AG04450 (cell line): Measurements from ENCODE around the gene CBFB. TPM values are rescaled to one million over a fixed set of nuclear protein-coding genes. Genes with fewer than 3 reads are reported as not detected.

Experiments
- CTCF ChIA-PET: fragments of 300-600, 350-600 bp; formaldehyde crosslinking; extraction: SDS; loops from one replicate; lab custom pipeline; 2022; ENCODE audit warnings: antibody characterized with exemption, inconsistent platforms; lab: Charles Lee
- POLR2A ChIA-PET: fragments of 350-600 bp; formaldehyde crosslinking; extraction: SDS; loops from one replicate; lab custom pipeline; 2021; ENCODE audit warnings: antibody characterized with exemption, inconsistent platforms; lab: Yijun Ruan, JAX
- DNase-seq: peaks from one replicate; pipeline ENCODE4 v3.0.0-alpha.2; 2011; ENCODE audit warnings: low read depth, low spot score
- H3K27ac ChIP-seq: one replicate; pipeline ENCODE4 v1.5.1; 2012; ENCODE audit warnings: low read depth, low read length, control low read depth
- H3K27me3 ChIP-seq: one replicate; pipeline ENCODE4 v1.6.0; 2012; ENCODE audit warnings: low read length; ENCODE audit not compliant: control insufficient read depth, insufficient read depth
- H3K4me3 ChIP-seq: 2 replicates; pipeline ENCODE4 v1.5.1; 2011; ENCODE audit warnings: mild to moderate bottlenecking, low read depth, low read length, control low read depth
- H3K9me3 ChIP-seq: 2 replicates; pipeline ENCODE4 v1.5.1; 2012; ENCODE audit warnings: low read length; ENCODE audit not compliant: control insufficient read depth, insufficient read depth
- polyA plus RNA-seq: library from polyadenylated mRNA; depleted of rRNA; stranded (reverse); fragments of >200 nt; gene quantifications from 2 replicates; pipeline ENCODE4 v1.2.3, GENCODE V29; 2011
- TF ChIP-seq, protein P1 (sequence below): IDR thresholded peaks from 2 replicates; pipeline ENCODE4 v1.5.1; 2011; ENCODE audit warnings: low read depth, low read length, control low read depth, inconsistent platforms

Gene CBFB
- polyA plus RNA-seq, 1 experiment, result 46.1 TPM

DNA sequence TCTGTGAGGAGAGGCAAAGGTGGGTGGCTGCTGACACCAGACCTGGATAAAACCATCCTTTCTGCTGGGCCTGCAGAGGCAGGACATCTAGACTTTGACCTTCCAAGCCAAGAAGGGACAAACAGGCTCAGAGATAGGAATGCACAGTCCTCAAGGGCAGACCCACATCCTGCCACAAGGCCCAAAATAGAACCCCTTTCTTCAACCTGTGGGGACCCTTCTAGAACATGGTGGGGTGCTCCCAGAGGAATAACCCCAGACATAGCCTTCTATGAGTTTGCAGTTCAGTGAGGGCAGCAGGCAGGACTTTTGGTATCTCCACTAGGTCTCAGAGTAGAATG lies 3.8 kb upstream of the CBFB start:
- POLR2A ChIA-PET, result no interaction called here
- no peaks in the 10 kb centered on the region for H3K27me3 ChIP-seq
- TF ChIP-seq, protein P1, sequence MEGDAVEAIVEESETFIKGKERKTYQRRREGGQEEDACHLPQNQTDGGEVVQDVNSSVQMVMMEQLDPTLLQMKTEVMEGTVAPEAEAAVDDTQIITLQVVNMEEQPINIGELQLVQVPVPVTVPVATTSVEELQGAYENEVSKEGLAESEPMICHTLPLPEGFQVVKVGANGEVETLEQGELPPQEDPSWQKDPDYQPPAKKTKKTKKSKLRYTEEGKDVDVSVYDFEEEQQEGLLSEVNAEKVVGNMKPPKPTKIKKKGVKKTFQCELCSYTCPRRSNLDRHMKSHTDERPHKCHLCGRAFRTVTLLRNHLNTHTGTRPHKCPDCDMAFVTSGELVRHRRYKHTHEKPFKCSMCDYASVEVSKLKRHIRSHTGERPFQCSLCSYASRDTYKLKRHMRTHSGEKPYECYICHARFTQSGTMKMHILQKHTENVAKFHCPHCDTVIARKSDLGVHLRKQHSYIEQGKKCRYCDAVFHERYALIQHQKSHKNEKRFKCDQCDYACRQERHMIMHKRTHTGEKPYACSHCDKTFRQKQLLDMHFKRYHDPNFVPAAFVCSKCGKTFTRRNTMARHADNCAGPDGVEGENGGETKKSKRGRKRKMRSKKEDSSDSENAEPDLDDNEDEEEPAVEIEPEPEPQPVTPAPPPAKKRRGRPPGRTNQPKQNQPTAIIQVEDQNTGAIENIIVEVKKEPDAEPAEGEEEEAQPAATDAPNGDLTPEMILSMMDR, result no peak
- no peak overlapping the region for H3K27ac ChIP-seq
- H3K4me3 ChIP-seq, result no peak overlapping the region
- CTCF ChIA-PET, result interaction anchor here (1.6 kb wide), 1 partner anchor 8 kb away, joined by 4 read pairs; no protein-coding TSS in a partner anchor
- no peak for DNase-seq
- no peaks in the 10 kb centered on the region for H3K9me3 ChIP-seq

DNA sequence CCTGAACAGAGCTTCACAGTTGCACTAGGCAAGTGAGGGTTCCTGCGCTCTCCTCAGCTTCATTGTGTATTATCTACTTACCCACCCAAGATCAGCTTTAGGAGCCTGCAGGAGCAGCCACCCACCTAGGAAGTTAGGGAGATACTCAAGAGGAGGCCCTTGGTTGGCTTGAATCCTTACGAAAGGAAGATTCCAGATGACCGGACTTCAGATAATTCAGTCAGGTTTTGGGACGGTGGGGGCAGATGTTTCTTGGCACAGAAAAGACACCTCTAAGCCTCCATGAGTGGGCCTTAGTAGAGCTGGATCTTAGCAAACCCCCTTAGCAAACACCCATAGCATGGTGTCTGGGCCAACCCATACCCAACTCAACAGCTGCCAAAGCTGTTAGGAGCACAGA lies 2.4 kb upstream of the CBFB start:
- H3K9me3 ChIP-seq, result no peaks in the 10 kb centered on the region
- CTCF ChIA-PET, result interaction anchor here (1.0 to 2.5 kb wide), 3 partner anchors 9 to 125 kb away, joined by 3 to 13 read pairs (median 4); partner anchors contain the start of gene B3GNT9
- H3K27me3 ChIP-seq, result no peaks in the 10 kb centered on the region
- no peak overlapping the region for H3K4me3 ChIP-seq
- DNase-seq, result no peak
- no peak overlapping the region for H3K27ac ChIP-seq
- POLR2A ChIA-PET, result interaction anchor here (1.3 kb wide), 1 partner anchor 12 kb away, joined by 3 read pairs; no protein-coding TSS in a partner anchor
- TF ChIP-seq, protein P1, result no peak

DNA sequence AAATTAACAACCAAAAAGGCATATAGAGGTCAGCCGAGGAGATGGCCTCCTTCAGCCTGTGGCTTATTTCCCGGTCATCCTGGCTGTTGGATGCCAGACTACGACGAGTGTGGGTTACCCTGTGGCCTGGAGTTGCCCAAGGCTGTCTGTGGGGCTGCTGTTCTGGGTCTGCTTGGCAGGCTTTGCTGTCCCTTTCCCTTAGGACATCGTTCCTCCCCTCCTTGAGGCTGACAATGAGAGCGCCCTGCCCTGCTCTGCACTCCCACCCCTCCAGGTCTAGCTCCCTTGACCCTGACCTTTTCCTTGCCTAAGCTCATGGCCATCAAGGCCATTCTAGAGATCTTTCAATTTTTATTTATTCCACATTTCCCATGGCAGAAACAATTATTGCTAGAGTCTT lies 1.9 kb upstream of the CBFB start:
- H3K4me3 ChIP-seq, result no peak overlapping the region
- TF ChIP-seq, protein P1, result no peak
- no peaks in the 10 kb centered on the region for H3K27me3 ChIP-seq
- H3K27ac ChIP-seq, result no peak overlapping the region
- no peaks in the 10 kb centered on the region for H3K9me3 ChIP-seq
- DNase-seq, result no peak
- ChIA-PET CTCF (interaction anchor here (1.0 to 2.5 kb wide), 2 partner anchors 9 to 124 kb away, joined by 3 to 13 read pairs; partner anchors contain the start of gene B3GNT9), POLR2A (interaction anchor here (0.6 to 1.3 kb wide), 2 partner anchors 13 to 250 kb away, joined by 3 read pairs; no protein-coding TSS in a partner anchor)

DNA sequence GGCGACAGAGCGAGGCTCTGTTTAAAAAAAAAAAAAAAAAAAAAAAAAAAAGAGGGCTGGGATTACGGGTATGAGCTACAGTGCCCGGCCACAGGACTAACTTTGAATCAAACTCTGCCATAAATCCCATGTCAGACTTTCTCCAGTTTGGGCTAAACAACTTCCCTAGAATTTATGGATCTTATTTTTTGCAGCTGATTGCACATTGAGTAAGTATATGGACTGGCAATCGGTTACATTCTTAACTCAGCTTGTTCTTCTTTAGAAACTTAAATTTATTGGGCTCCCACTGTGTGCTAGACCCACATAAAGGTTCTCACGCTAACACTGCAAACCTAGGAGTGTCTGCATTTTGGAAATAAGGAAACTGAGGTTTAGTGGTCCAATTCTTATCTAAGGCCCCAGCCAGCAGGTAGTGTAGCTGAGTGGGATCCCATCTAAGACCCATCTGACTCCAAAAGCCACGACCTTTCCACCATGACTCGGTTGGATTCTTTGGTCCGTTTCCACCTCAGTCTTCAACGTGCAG lies 718 bp upstream of the CBFB start:
- ChIA-PET CTCF (interaction anchor here (0.6 to 2.5 kb wide), 2 partner anchors 11 to 73 kb away, joined by 3 to 13 read pairs; no protein-coding TSS in a partner anchor), POLR2A (interaction anchor here (0.9 to 1.3 kb wide), 6 partner anchors 9 to 144 kb away, joined by 3 to 8 read pairs (median 4); no protein-coding TSS in a partner anchor)
- Histone ChIP-seq H3K4me3 (peak overlapping the region; percentile 61), H3K9me3 (no peaks in the 10 kb centered on the region), H3K27ac (peak overlapping the region; percentile 85), H3K27me3 (no peaks in the 10 kb centered on the region)
- DNase-seq, result no peak
- TF ChIP-seq, protein P1, result no peak
